Kidney epithelial cell (primary cell): ENCODE measurements around the gene TMEM37. TPM values are rescaled to one million over a fixed set of nuclear protein-coding genes. Genes with fewer than 3 reads are reported as not detected.

Experiments
- DNase-seq: peaks from one replicate; pipeline ENCODE4 v3.0.0-alpha.2; 2010; ENCODE audit warnings: low read depth
- H3K27me3 ChIP-seq: 2 replicates; pipeline ENCODE4 v1.6.0; 2011; ENCODE audit warnings: low read length; ENCODE audit not compliant: control insufficient read depth, insufficient read depth
- H3K36me3 ChIP-seq: 2 replicates; pipeline ENCODE4 v1.5.1; 2011; ENCODE audit warnings: low read length; ENCODE audit not compliant: control insufficient read depth, insufficient read depth
- H3K4me3 ChIP-seq: 2 replicates; pipeline ENCODE4 v1.5.1; 2011; ENCODE audit warnings: low read depth, mild to moderate bottlenecking, control low read depth, low read length
- total RNA-seq: library from RNA; depleted of rRNA; stranded (reverse); fragments of >200 nt; gene quantifications from 2 replicates; pipeline ENCODE4 v1.2.3, GENCODE V29; 2015
- TF ChIP-seq, protein P1 (sequence below): IDR thresholded peaks from 2 replicates; pipeline ENCODE4 v1.5.1; 2011; ENCODE audit warnings: mild to moderate bottlenecking, moderate library complexity, low read length, control low read depth, inconsistent platforms; ENCODE audit not compliant: insufficient read depth, poor library complexity, severe bottlenecking

The TMEM37 gene
- total RNA-seq, 1 donor from 2014 or later, result not detected

GRCh38 chr2:119416299-119416923, 15.2 kb upstream of the TMEM37 start:
- no peak for DNase-seq
- H3K4me3 ChIP-seq, result no peak overlapping the region
- TF ChIP-seq, protein P1, sequence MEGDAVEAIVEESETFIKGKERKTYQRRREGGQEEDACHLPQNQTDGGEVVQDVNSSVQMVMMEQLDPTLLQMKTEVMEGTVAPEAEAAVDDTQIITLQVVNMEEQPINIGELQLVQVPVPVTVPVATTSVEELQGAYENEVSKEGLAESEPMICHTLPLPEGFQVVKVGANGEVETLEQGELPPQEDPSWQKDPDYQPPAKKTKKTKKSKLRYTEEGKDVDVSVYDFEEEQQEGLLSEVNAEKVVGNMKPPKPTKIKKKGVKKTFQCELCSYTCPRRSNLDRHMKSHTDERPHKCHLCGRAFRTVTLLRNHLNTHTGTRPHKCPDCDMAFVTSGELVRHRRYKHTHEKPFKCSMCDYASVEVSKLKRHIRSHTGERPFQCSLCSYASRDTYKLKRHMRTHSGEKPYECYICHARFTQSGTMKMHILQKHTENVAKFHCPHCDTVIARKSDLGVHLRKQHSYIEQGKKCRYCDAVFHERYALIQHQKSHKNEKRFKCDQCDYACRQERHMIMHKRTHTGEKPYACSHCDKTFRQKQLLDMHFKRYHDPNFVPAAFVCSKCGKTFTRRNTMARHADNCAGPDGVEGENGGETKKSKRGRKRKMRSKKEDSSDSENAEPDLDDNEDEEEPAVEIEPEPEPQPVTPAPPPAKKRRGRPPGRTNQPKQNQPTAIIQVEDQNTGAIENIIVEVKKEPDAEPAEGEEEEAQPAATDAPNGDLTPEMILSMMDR, result no peak
- H3K36me3 ChIP-seq, result no peaks in the 10 kb centered on the region
- no peaks in the 10 kb centered on the region for H3K27me3 ChIP-seq

DNA sequence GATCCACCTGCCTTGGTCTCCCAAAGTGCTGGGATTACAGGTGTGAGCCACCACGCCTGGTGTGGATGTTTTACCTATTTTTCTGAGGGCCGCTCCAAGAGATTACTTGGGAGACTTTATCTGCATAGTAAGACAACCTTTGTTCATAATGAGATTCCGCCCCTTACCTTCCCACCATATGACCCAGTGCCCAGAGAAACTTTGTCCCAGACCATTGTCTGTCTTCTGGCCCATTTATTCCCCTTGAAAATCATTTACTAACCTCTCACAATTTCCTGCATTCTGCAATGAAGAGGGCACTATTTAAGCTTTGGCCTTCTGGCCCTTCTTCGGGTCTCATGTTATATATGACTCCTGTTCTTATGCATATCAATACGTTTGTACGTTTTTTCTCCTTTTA, 13.7 kb upstream of the TMEM37 start:
- DNase-seq, result no peak
- H3K4me3 ChIP-seq, result no peak overlapping the region
- TF ChIP-seq, protein P1, result no peak
- H3K27me3 ChIP-seq, result no peaks in the 10 kb centered on the region
- no peaks in the 10 kb centered on the region for H3K36me3 ChIP-seq

GRCh38 chr2:119419065-119419464, 12.6 kb upstream of the TMEM37 start:
- no peak for DNase-seq
- Histone ChIP-seq H3K4me3 (no peak overlapping the region), H3K27me3 (no peaks in the 10 kb centered on the region), H3K36me3 (no peaks in the 10 kb centered on the region)
- TF ChIP-seq, protein P1, result no peak

GRCh38 chr2:119419803-119420508, 11.7 kb upstream of the TMEM37 start:
- Histone ChIP-seq H3K36me3 (no peaks in the 10 kb centered on the region), H3K27me3 (peaks cover 4% of the 10 kb centered on the region), H3K4me3 (no peak overlapping the region)
- TF ChIP-seq, protein P1, result no peak
- no peak for DNase-seq

- no peak for DNase-seq
- Histone ChIP-seq H3K27me3 (peaks cover 6% of the 10 kb centered on the region), H3K4me3 (no peak overlapping the region), H3K36me3 (no peaks in the 10 kb centered on the region)
- TF ChIP-seq, protein P1, result no peak
Measured at GRCh38 chr2:119421304-119421703, 10.3 kb upstream of the TMEM37 start.
